GM10248 (cell line): ENCODE measurements around the gene MAPK7.

Experiments
- CTCF ChIA-PET: fragments of 300-600 bp; sonication (Branson Sonifier 250); formaldehyde crosslinking; extraction: SDS; loops from one replicate; lab custom pipeline; 2021; ENCODE audit warnings: antibody characterized with exemption; lab: Yijun Ruan, JAX
- POLR2A ChIA-PET: fragments of 350-650 bp; sonication (Branson Sonifier 250); formaldehyde crosslinking; extraction: SDS; loops from one replicate; lab custom pipeline; 2020; ENCODE audit warnings: antibody characterized with exemption; lab: Yijun Ruan, JAX
- DNase-seq: peaks from one replicate; pipeline ENCODE4 v3.0.0; 2012; ENCODE audit errors: extremely low spot score
- CTCF ChIP-seq: IDR thresholded peaks from 2 replicates; pipeline ENCODE4 v1.5.1; 2012; ENCODE audit warnings: mild to moderate bottlenecking, low read depth; ENCODE audit errors: extremely low read depth, missing control alignments, control extremely low read depth

MAPK7 gene

GRCh38 chr17:19412984-19413383 lies 34.7 kb downstream of the MAPK7 start:
- CTCF ChIA-PET, result interaction anchor here (1.0 kb wide), 1 partner anchor 35 kb away, joined by 3 read pairs; no protein-coding TSS in a partner anchor
- POLR2A ChIA-PET, result no interaction called here
- no peak for TF ChIP-seq CTCF
- no peak for DNase-seq

- no peak for TF ChIP-seq CTCF
- ChIA-PET CTCF (interaction anchor here (0.9 kb wide), 1 partner anchor 16 kb away, joined by 3 read pairs; no protein-coding TSS in a partner anchor), POLR2A (no interaction called here)
- DNase-seq, result no peak
Observed at GRCh38 chr17:19413761-19414160, 35.5 kb downstream of the MAPK7 start.

GRCh38 chr17:19414396-19415280 lies 36.3 kb downstream of the MAPK7 start:
- POLR2A ChIA-PET, result no interaction called here
- TF ChIP-seq CTCF, result no peak
- CTCF ChIA-PET, result interaction anchor here (0.9 kb wide), 1 partner anchor 17 kb away, joined by 3 read pairs; no protein-coding TSS in a partner anchor
- no peak for DNase-seq

GRCh38 chr17:19415311-19415710 lies 37.0 kb downstream of the MAPK7 start:
- TF ChIP-seq CTCF, result no peak
- POLR2A ChIA-PET, result no interaction called here
- no peak for DNase-seq
- CTCF ChIA-PET, result no interaction called here

- CTCF ChIA-PET, result no interaction called here
- DNase-seq, result no peak
- POLR2A ChIA-PET, result no interaction called here
- TF ChIP-seq CTCF, result no peak
Observed at GRCh38 chr17:19415806-19416775, 37.8 kb downstream of the MAPK7 start.

GRCh38 chr17:19417611-19418010 lies 39.3 kb downstream of the MAPK7 start:
- POLR2A ChIA-PET, result no interaction called here
- TF ChIP-seq CTCF, result no peak
- CTCF ChIA-PET, result interaction anchor here (1.3 to 1.5 kb wide), 2 partner anchors 12 to 30 kb away, joined by 3 to 4 read pairs; no protein-coding TSS in a partner anchor
- DNase-seq, result peak; percentile 11
